H9 (cell line): ENCODE measurements around the gene FAM124A. TPM values are rescaled to one million over a fixed set of nuclear protein-coding genes. Genes with fewer than 3 reads are reported as not detected.
A peak's percentile ranks its signal among the peaks of the same experiment; 100 is the strongest.

ENCODE experiments used
- DNase-seq: peaks from one replicate; pipeline ENCODE4 v3.0.0-alpha.2; 2017
- H2AFZ ChIP-seq: one replicate; pipeline ENCODE4 v1.6.1; 2013; ENCODE audit warnings: mild to moderate bottlenecking, low read length, control low read depth, moderate library complexity
- H2AK5ac ChIP-seq: 2 replicates; pipeline ENCODE4 v1.6.1; 2013; ENCODE audit warnings: low read length, control low read depth, mixed read lengths; ENCODE audit not compliant: insufficient read length
- H2BK120ac ChIP-seq: one replicate; pipeline ENCODE4 v1.6.1; 2013; ENCODE audit warnings: low read depth, mild to moderate bottlenecking, low read length, control low read depth, inconsistent platforms; ENCODE audit not compliant: poor library complexity, severe bottlenecking
- H2BK12ac ChIP-seq: 2 replicates; pipeline ENCODE4 v1.6.1; 2013; ENCODE audit warnings: low read length, control low read depth, mixed read lengths, low read depth; ENCODE audit not compliant: insufficient read length
- H2BK15ac ChIP-seq: 2 replicates; pipeline ENCODE4 v1.6.1; 2013; ENCODE audit warnings: low read depth, low read length, control low read depth
- H2BK20ac ChIP-seq: one replicate; pipeline ENCODE4 v1.6.1; 2013; ENCODE audit warnings: low read depth, mild to moderate bottlenecking, low read length, control low read depth, inconsistent platforms; ENCODE audit not compliant: poor library complexity, severe bottlenecking
- H2BK5ac ChIP-seq: 2 replicates; pipeline ENCODE4 v1.6.1; 2013; ENCODE audit warnings: low read length, control low read depth, mixed read lengths; ENCODE audit not compliant: insufficient read length
- H3K14ac ChIP-seq: 2 replicates; pipeline ENCODE4 v1.6.1; 2013; ENCODE audit warnings: low read length, control low read depth; ENCODE audit not compliant: insufficient read depth
- H3K18ac ChIP-seq: 2 replicates; pipeline ENCODE4 v1.6.1; 2013; ENCODE audit warnings: low read depth, mild to moderate bottlenecking, mixed read lengths, low read length, control low read depth; ENCODE audit not compliant: insufficient read length
- H3K23ac ChIP-seq: 2 replicates; pipeline ENCODE4 v1.6.1; 2013; ENCODE audit warnings: low read length, control low read depth, mixed read lengths, low read depth; ENCODE audit not compliant: insufficient read length
- H3K23me2 ChIP-seq: 2 replicates; pipeline ENCODE4 v1.6.1; 2013; ENCODE audit warnings: low read depth, mild to moderate bottlenecking, mixed read lengths, low read length, control low read depth; ENCODE audit not compliant: insufficient read length, poor library complexity, severe bottlenecking
- H3K27ac ChIP-seq: 2 replicates; pipeline ENCODE4 v1.5.1; 2013; ENCODE audit warnings: low read length, control low read depth, mixed read lengths, low read depth; ENCODE audit not compliant: insufficient read length
- H3K27me3 ChIP-seq: 2 replicates; pipeline ENCODE4 v1.6.1; 2013; ENCODE audit warnings: low read length, control low read depth, inconsistent platforms; ENCODE audit not compliant: insufficient read depth
- H3K4ac ChIP-seq: 2 replicates; pipeline ENCODE4 v1.6.1; 2013; ENCODE audit warnings: low read depth, mild to moderate bottlenecking, control low read depth, inconsistent platforms, low read length, moderate library complexity
- H3K4me1 ChIP-seq: 2 replicates; pipeline ENCODE4 v1.6.1; 2013; ENCODE audit warnings: low read length, control low read depth, inconsistent platforms; ENCODE audit not compliant: insufficient read depth
- H3K4me2 ChIP-seq: 2 replicates; pipeline ENCODE4 v1.6.1; 2013; ENCODE audit warnings: low read length, control low read depth, mixed read lengths; ENCODE audit not compliant: insufficient read length, insufficient read depth
- H3K56ac ChIP-seq: 2 replicates; pipeline ENCODE4 v1.6.1; 2013; ENCODE audit warnings: low read depth, mild to moderate bottlenecking, mixed read lengths, low read length, control low read depth; ENCODE audit not compliant: insufficient read length
- H3K79me1 ChIP-seq: 2 replicates; pipeline ENCODE4 v1.6.1; 2013; ENCODE audit warnings: low read depth, mild to moderate bottlenecking, moderate library complexity, low read length, control low read depth, inconsistent platforms; ENCODE audit not compliant: insufficient read depth, poor library complexity, severe bottlenecking
- H3K79me2 ChIP-seq: 2 replicates; pipeline ENCODE4 v1.6.1; 2013; ENCODE audit warnings: low read length, control low read depth, inconsistent platforms; ENCODE audit not compliant: insufficient read depth
- H3K9ac ChIP-seq: 2 replicates; pipeline ENCODE4 v1.6.1; 2013; ENCODE audit warnings: low read length, control low read depth, mixed read lengths; ENCODE audit not compliant: insufficient read length; ENCODE audit errors: extremely low read depth
- H3K9me3 ChIP-seq: one replicate; pipeline ENCODE4 v1.6.1; 2013; ENCODE audit warnings: low read depth, low read length, inconsistent platforms; ENCODE audit not compliant: control insufficient read depth
- H3T11ph ChIP-seq: one replicate; pipeline ENCODE4 v1.6.1; 2013; ENCODE audit warnings: mild to moderate bottlenecking, low read length, control low read depth, inconsistent platforms
- H4K20me1 ChIP-seq: one replicate; pipeline ENCODE4 v1.6.1; 2013; ENCODE audit not compliant: control insufficient read depth, insufficient read length, insufficient read depth
- H4K5ac ChIP-seq: 2 replicates; pipeline ENCODE4 v1.6.1; 2013; ENCODE audit warnings: low read depth, mild to moderate bottlenecking, mixed read lengths, low read length, control low read depth; ENCODE audit not compliant: insufficient read length
- H4K8ac ChIP-seq: replicated peaks from 2 replicates; pipeline ENCODE4 v1.6.1; 2013; ENCODE audit warnings: low read length, control low read depth, mixed read lengths, low read depth; ENCODE audit not compliant: insufficient read length
- H4K91ac ChIP-seq: 2 replicates; pipeline ENCODE4 v1.6.1; 2013; ENCODE audit warnings: low read depth, mild to moderate bottlenecking, moderate library complexity, mixed read lengths, low read length, control low read depth; ENCODE audit not compliant: insufficient read length
- H3K27ac Mint-ChIP-seq, 3 experiments: 2 replicates in 2 of 3; 3 replicates in 1 of 3; pipeline ENCODE4 v1.8.0; 2020 to 2021; ENCODE audit warnings: mixed read lengths in 3 of 3, mild to moderate bottlenecking in 1 of 3, moderate library complexity in 1 of 3
- H3K27me3 Mint-ChIP-seq: 2 replicates; pipeline ENCODE4 v1.8.0; 2021; ENCODE audit warnings: low read depth, mild to moderate bottlenecking, moderate library complexity, mixed read lengths
- H3K36me3 Mint-ChIP-seq, 3 experiments: 2 replicates in 2 of 3; 3 replicates in 1 of 3; pipeline ENCODE4 v1.8.0; 2020 to 2021; ENCODE audit warnings: low read depth in 3 of 3, mixed read lengths in 3 of 3; ENCODE audit not compliant: insufficient read depth in 1 of 3
- H3K4me1 Mint-ChIP-seq, 2 experiments: 2 replicates each; pipeline ENCODE4 v1.8.0; 2020; ENCODE audit warnings: mixed read lengths in 2 of 2
- H3K4me3 Mint-ChIP-seq, 2 experiments: 2 replicates in 1 of 2; 3 replicates in 1 of 2; pipeline ENCODE4 v1.8.0; 2020 to 2021; ENCODE audit warnings: mild to moderate bottlenecking in 2 of 2, mixed read lengths in 2 of 2, moderate library complexity in 1 of 2
- H3K9me3 Mint-ChIP-seq, 2 experiments: 2 replicates in 1 of 2; 3 replicates in 1 of 2; pipeline ENCODE4 v1.8.0; 2020; ENCODE audit warnings: mild to moderate bottlenecking in 2 of 2, mixed read lengths in 2 of 2, moderate library complexity in 1 of 2
- WGBS: extraction: QIAGEN DNeasy Blood & Tissue Kit; methylation state at CpG from one replicate; pipeline ENCODE4 v1.1.7; 2013; ENCODE audit warnings: missing lambda C conversion rate, low lambda C conversion rate, mixed read lengths; ENCODE audit not compliant: insufficient read length; ENCODE audit errors: extremely low coverage; 5-methylcytosine and 5-hydroxymethylcytosine counted together
- total RNA-seq: library from RNA; stranded (reverse); gene quantifications from 2 replicates; pipeline ENCODE4 v1.2.1, GENCODE V29; 2021
- TF ChIP-seq, protein P1 (sequence below): fragments of 200-600 bp; sonication (generic); conservative IDR thresholded peaks from 3 replicates; pipeline ENCODE4 v1.8.0; 2021; ENCODE audit warnings: antibody characterized with exemption, mild to moderate bottlenecking

FAM124A gene
- total RNA-seq, 1 experiment from 2014 or later, result 41.9 TPM

DNA sequence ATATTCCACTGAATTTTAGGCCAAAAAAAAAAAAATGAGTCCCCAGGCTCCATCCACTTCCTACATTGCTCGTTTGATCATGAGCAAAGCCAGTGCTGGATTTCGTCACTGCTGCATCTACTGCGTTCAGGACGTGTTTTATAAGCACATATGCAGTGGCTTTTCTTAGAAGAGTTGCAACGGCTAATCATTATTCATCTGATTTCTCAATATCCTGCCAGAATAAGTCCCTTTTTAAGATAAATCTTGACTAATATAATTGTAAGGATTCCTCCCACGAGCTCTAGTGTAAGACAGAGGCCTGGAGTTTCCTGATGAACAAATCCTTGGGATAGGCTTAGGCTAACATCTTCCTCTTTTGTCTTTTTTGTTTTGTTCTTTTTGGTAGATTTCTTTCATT is 19.5 kb downstream of the FAM124A start:
- Histone ChIP-seq H3K14ac (no peak overlapping the region), H3K23me2 (no peaks in the 10 kb centered on the region), H3K27ac (no peak overlapping the region), H3K4me1 (peaks cover 26% of the 10 kb centered on the region; the same call in 1 of the 2 replicates), H2BK12ac (no peak overlapping the region), H4K20me1 (no peaks in the 10 kb centered on the region), H3K9ac (no peak overlapping the region), H3K56ac (no peak overlapping the region), H2AFZ (no peak overlapping the region), H3K79me1 (no peaks in the 10 kb centered on the region), H2BK120ac (no peak overlapping the region), H4K5ac (no peak overlapping the region), H3K79me2 (peaks cover 2% of the 10 kb centered on the region; the same call in 1 of the 2 replicates), H2BK15ac (no peak overlapping the region), H3K4me2 (no peak overlapping the region), H3K23ac (no peak overlapping the region), H3K18ac (no peak overlapping the region), H3K9me3 (no peaks in the 10 kb centered on the region), H3K27me3 (no peaks in the 10 kb centered on the region), H3T11ph (no peak overlapping the region), H3K4ac (no peak overlapping the region), H4K8ac (no peak overlapping the region), H2BK5ac (no peak overlapping the region), H2AK5ac (no peak overlapping the region), H2BK20ac (no peak overlapping the region), H4K91ac (no peak overlapping the region)
- Mint-ChIP-seq H3K4me3 (no peak overlapping the region), H3K9me3 (no peaks in the 10 kb centered on the region), H3K36me3 (peaks cover 21 to 35% (median 29%) of the 10 kb centered on the region in 3 experiments; a peak in 6 of 7 replicates), H3K4me1 (peaks cover 60 to 73% of the 10 kb centered on the region in 2 experiments), H3K27me3 (no peaks in the 10 kb centered on the region), H3K27ac (peak overlapping the region in 1 of 3 experiments; percentile 87; a peak in 3 of 7 replicates)
- DNase-seq, result no peak
- no CpG with 5 or more reads among the region's 6 CpGs for WGBS
- TF ChIP-seq, protein P1, sequence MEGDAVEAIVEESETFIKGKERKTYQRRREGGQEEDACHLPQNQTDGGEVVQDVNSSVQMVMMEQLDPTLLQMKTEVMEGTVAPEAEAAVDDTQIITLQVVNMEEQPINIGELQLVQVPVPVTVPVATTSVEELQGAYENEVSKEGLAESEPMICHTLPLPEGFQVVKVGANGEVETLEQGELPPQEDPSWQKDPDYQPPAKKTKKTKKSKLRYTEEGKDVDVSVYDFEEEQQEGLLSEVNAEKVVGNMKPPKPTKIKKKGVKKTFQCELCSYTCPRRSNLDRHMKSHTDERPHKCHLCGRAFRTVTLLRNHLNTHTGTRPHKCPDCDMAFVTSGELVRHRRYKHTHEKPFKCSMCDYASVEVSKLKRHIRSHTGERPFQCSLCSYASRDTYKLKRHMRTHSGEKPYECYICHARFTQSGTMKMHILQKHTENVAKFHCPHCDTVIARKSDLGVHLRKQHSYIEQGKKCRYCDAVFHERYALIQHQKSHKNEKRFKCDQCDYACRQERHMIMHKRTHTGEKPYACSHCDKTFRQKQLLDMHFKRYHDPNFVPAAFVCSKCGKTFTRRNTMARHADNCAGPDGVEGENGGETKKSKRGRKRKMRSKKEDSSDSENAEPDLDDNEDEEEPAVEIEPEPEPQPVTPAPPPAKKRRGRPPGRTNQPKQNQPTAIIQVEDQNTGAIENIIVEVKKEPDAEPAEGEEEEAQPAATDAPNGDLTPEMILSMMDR, result no peak
